ENCODE results near the gene KIRREL3.

- no peak for TF ChIP-seq CTCF (IDR thresholded peaks at IDR 0.05 in 8 of 11, conservative IDR thresholded peaks at IDR 0.05 in 3 of 11)
- no peak for TF ChIP-seq POLR2AphosphoS5 (IDR thresholded peaks at IDR 0.05)
- no peak for TF ChIP-seq POLR2A (IDR thresholded peaks at IDR 0.05)
Measured at GRCh38 chr11:126917531-126918204, 82.9 kb downstream of the KIRREL3 start.
